ENCODE results near the gene TRPV4. TPM values are rescaled to one million over a fixed set of nuclear protein-coding genes. Genes with fewer than 3 reads are reported as not detected.

Gene TRPV4
- total RNA-seq, 1 donor from 2014 or later, result 5.3 TPM

- DNase-seq (ENCODE audit: low read depth), result no peak
Measured at GRCh38 chr12:109828754-109829511, 4.3 kb downstream of the TRPV4 start.

- no peak for DNase-seq (ENCODE audit: low read depth)
Measured at GRCh38 chr12:109827566-109828550, 5.3 kb downstream of the TRPV4 start.

DNA sequence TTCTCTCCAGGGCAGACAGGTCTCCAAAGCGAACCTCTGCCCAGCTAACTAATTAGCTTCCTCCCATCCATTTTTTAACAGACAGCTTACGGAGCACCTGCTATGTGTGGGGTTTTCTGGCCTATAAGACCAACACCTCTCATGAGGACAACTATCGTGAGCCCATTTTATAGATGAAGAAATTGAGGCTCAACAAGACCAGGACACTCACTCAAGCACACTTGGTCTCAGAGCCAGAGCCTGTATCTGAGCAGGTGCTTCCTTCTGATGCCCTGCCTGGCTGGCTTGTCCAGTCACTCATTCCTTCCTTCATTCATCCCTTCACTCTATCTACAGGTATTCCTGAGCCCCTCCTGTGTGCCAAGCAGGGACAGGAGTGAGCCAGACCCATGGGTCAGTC, 6.1 kb downstream of the TRPV4 start:
- DNase-seq (ENCODE audit: low read depth), result no peak

DNA sequence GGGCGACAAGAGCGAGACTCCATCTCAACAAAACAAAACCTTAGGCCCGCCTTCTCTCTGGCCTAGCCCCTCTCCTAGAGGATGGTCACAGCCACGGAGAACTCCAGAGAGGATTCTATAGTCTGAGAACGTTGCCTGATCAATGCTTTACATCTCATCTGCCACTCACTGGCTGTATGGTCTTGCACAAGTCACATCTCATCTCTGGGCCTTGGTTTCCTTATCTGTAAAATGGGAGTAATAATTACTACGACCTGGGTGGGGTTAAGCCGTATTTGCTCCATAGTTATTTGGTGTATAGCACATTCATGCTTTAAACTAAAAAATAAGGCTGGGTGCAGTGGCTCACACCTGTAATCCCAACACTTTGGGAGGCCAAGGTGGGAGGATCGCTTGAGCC, 8.5 kb downstream of the TRPV4 start:
- no peak for DNase-seq (ENCODE audit: low read depth)

DNA sequence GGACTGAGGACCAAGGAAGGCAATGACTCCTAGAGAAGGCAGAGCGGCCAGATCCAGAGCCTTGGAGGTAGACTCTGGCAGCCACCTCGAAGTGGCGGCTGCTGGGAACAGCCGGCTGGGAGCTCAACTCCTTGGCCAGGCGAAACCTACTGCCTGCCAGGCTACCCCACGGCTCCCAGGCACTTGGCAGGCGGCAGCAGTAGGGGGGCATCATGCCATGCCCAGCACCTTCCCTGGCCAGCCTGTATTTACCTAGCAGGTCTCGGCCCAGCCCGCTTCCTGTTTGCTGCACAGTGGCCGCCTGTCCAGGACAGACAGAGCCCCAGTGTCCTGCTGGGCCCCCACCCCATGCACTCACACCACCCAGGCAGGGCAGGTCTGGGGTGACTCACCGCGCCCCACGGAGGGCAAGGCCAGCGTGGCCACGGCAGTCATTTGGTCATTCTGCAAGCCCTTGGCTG, 10.2 kb downstream of the TRPV4 start:
- no peak for DNase-seq (ENCODE audit: low read depth)

DNA sequence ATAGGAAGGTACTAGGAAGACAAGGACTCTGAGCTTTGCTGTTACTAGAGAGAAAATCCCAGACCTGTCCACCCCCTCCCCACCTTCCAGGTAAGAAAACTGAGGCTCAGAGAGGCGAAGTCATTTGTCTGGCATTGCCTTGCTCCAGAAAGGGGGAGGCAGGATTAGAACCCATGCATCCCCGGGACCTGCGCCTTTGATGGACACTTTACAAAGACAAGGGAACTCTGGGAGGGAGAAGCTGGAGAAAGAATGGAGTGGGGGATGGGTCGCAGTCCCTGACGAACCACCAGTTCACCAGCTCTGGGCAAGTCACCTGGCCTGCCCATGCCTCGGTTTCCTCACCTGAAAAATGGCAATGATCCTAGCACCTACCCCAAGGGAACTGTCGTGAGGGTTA, 10.8 kb downstream of the TRPV4 start:
- DNase-seq (ENCODE audit: low read depth), result no peak

DNA sequence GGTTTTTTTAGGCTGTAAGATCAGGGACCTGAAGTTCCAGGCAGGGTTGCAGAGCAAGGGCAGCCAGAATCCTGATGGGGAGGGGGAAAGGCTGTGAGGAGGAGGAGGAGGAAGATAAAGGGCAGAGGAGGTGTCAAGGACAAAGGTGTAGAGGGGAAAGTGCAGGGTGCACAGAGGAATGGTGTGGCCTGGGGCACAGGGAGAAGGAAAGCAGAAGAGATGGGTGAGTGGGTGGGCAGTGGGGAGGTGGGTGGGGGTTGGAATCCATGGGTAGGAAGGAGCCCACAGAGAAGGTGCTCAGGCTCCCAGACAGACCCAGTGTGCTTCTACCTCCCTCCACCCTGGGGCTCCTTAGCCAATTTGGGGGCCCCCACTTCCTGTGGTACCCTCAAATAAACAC, 11.2 kb downstream of the TRPV4 start:
- DNase-seq (ENCODE audit: low read depth), result no peak

GRCh38 chr12:109820816-109821381, 12.3 kb downstream of the TRPV4 start:
- DNase-seq (ENCODE audit: low read depth), result no peak

DNA sequence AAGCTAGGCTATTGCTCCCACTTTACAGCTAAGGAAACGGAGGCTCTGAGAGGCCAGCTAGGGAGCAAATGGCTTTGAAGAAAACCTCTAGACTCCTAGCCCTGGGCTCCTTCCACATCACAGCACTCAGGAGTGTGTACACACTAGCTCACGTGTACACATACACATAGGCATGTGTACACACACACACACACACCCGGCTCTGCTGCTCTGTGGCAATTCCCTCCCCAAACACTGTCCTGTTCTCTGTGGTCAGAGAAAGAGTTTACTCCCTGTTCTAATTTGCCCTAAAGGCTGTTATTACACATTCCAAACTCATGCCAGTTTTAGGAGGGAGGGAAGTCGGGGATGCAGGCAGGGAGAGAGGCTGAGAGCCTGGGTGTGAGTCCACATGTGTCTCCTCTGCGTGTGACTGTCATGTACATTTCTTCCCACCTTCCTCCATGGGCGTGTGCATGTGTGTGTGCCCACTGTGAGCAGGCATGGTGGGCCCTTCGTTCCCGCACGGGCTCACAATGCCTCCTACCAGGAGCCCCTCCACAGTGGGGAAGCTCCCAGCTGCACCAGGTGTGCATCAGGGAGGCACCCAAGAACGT, 14.2 kb downstream of the TRPV4 start:
- peak; percentile 68 for DNase-seq (ENCODE audit: low read depth)

GRCh38 chr12:109818253-109818652, 14.9 kb downstream of the TRPV4 start:
- no peak for DNase-seq (ENCODE audit: low read depth)

DNA sequence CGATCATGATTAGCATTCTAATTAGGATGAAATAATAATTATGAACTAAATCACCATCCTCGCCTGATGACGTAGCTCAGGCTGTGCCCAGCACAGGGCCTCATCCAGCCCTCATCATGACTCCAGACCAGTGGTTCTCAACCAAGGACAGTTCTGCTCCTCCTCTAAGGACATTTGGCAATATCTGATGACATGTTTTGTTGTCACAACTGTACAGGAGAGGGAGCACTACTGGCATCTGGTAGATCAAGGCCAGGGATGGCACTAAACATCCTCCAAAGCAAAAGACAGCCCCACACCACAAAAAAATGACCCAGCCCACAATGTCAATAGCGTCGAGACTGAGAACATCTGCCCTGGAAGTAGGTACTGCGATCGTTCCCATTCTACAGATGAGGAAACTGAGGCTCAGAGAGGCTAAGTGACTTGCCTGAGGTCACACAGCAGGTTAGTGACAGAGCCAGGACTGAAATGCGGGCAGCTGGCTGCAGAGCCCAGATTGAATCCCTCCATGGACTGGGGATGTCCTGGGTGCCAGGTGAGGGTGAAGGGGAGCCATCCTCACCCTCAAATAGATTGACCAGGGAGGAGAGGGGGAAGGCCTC, 15.5 kb downstream of the TRPV4 start:
- no peak for DNase-seq (ENCODE audit: low read depth)

- no peak for DNase-seq (ENCODE audit: low read depth)
Measured at GRCh38 chr12:109816870-109817269, 16.3 kb downstream of the TRPV4 start.

DNA sequence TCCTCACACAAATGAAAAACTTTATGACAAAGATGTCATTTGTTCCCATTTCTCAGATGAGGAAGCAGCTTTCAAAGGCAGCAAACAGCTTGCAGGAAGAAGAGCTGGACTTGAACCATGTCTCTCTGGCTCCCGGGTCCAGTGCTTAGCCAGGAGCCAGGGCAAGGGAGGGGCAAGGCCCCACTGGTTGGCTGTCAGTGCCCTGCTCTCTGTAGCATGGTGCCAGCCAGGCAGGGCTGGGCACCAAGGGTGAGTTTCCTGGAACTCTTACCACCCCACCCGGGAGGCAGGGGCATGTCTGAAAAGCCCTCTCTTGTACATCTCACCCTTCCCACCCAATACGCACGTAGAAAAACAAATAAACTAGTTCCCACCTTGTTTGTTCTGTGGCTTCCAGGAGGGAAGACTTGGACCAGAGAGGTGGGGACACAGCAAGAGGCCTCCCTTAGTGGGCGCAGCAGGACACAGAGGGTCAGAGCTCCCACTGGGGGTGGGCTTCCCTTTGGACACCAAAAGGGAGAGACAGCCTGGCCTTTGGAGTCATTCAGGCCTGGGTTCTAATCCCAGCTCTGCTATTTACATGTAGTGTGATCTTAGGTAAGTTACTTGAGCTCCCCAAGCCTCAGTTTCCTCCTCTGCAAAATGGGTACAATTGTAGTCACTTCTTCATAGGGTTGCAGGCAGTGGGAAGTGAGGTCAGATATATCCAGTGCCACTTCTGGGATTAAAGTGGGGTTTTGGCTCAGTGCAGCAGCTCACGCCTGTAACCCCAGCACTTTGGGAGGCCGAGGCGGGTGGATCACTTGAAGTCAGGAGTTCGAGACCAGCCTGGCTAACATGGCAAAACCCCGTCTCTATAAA, 17.2 kb downstream of the TRPV4 start:
- DNase-seq (ENCODE audit: low read depth), result no peak

DNA sequence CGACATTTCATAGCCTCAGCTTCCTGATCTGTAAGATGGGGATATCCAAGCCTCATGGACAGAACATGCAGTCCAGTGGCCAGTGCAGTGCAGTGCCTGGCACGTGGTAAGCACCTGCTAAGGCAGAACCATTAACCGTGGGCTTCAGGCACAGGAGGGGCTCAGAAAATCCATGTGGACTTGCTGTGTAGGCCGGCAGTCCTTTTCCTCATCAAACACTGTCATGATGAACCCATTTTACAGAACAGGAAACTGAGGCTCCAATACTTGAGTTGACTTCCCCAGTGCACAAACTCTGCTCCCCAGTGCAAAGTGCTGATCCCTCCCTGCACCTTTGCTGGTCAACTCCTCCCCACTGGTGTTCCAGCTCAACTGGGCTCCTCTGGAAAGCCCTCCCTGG, 18.0 kb downstream of the TRPV4 start:
- DNase-seq (ENCODE audit: low read depth), result no peak

GRCh38 chr12:109814600-109815150, 18.5 kb downstream of the TRPV4 start:
- no peak for DNase-seq (ENCODE audit: low read depth)

GRCh38 chr12:109813810-109814416, 19.3 kb downstream of the TRPV4 start:
- DNase-seq (ENCODE audit: low read depth), result no peak

GRCh38 chr12:109811624-109811995, 21.6 kb downstream of the TRPV4 start:
- no peak for DNase-seq (ENCODE audit: low read depth)

GRCh38 chr12:109810954-109811623, 22.1 kb downstream of the TRPV4 start:
- DNase-seq (ENCODE audit: low read depth), result no peak

GRCh38 chr12:109808876-109809646, 24.1 kb downstream of the TRPV4 start:
- DNase-seq (ENCODE audit: low read depth), result no peak
